RWPE2 (cell line): ENCODE measurements around the gene DCUN1D1.

Experiments
- ATAC-seq: fragments of 200-7000 bp; cut with Tn5 transposase; 3 replicates; pipeline ENCODE4 v1.9.1; 2021; ENCODE audit warnings: low read depth
- DNase-seq: peaks from one replicate; pipeline ENCODE4 v3.0.0-alpha.2; 2020; ENCODE audit warnings: low spot score
- H3K27ac ChIP-seq: fragments of 450-650 bp; 2 replicates; pipeline ENCODE4 v1.5.1; 2017; ENCODE audit warnings: mild to moderate bottlenecking; ENCODE audit not compliant: poor library complexity, severe bottlenecking
- H3K27me3 ChIP-seq: fragments of 250-450 bp; sonication (Bioruptor Pico); 2 replicates; pipeline ENCODE4 v1.5.1; 2021; ENCODE audit warnings: mild to moderate bottlenecking, moderate library complexity; ENCODE audit not compliant: insufficient read depth, poor library complexity, severe bottlenecking
- H3K36me3 ChIP-seq: fragments of 250-450 bp; sonication (Bioruptor Pico); 2 replicates; pipeline ENCODE4 v1.5.1; 2020; ENCODE audit warnings: low read depth, mild to moderate bottlenecking, moderate library complexity
- H3K4me1 ChIP-seq: fragments of 250-450 bp; sonication (Bioruptor Pico); 2 replicates; pipeline ENCODE4 v1.5.1; 2021; ENCODE audit warnings: mild to moderate bottlenecking, moderate library complexity; ENCODE audit not compliant: insufficient read depth, poor library complexity, severe bottlenecking
- H3K4me3 ChIP-seq: fragments of 250-450 bp; sonication (Bioruptor Pico); 2 replicates; pipeline ENCODE4 v1.5.1; 2021; ENCODE audit warnings: mild to moderate bottlenecking, moderate library complexity; ENCODE audit not compliant: severe bottlenecking
- H3K9me3 ChIP-seq: fragments of 250-450 bp; sonication (Bioruptor Pico); 2 replicates; pipeline ENCODE4 v1.5.1; 2021; ENCODE audit warnings: mild to moderate bottlenecking, moderate library complexity; ENCODE audit not compliant: severe bottlenecking
- CTCF ChIP-seq: fragments of 450-650 bp; IDR thresholded peaks from one replicate; pipeline ENCODE4 v1.5.1; 2017; ENCODE audit warnings: mild to moderate bottlenecking, moderate library complexity; ENCODE audit not compliant: poor library complexity, severe bottlenecking

DCUN1D1 gene

GRCh38 chr3:182940266-182940808 is 40.0 kb downstream of the DCUN1D1 start:
- no peak overlapping the region for H3K27ac ChIP-seq
- no peaks in the 10 kb centered on the region for H3K9me3 ChIP-seq
- no peaks in the 10 kb centered on the region for H3K4me1 ChIP-seq
- H3K4me3 ChIP-seq: no peak overlapping the region
- ATAC-seq: no peak
- H3K36me3 ChIP-seq: peaks cover 22% of the 10 kb centered on the region
- TF ChIP-seq CTCF: no peak
- no peak for DNase-seq
- no peaks in the 10 kb centered on the region for H3K27me3 ChIP-seq

- ATAC-seq (no peak), DNase-seq (no peak)
- Histone ChIP-seq H3K27ac (no peak overlapping the region), H3K4me1 (no peaks in the 10 kb centered on the region), H3K27me3 (no peaks in the 10 kb centered on the region), H3K9me3 (peaks cover 3% of the 10 kb centered on the region), H3K4me3 (no peak overlapping the region), H3K36me3 (peaks cover 17% of the 10 kb centered on the region)
- TF ChIP-seq CTCF: no peak
Observed at GRCh38 chr3:182937293-182938051, 42.9 kb downstream of the DCUN1D1 start.

GRCh38 chr3:182936918-182937285 is 43.4 kb downstream of the DCUN1D1 start:
- ATAC-seq: no peak
- Histone ChIP-seq H3K4me1 (no peaks in the 10 kb centered on the region), H3K27me3 (no peaks in the 10 kb centered on the region), H3K36me3 (peaks cover 14% of the 10 kb centered on the region), H3K9me3 (peaks cover 5% of the 10 kb centered on the region), H3K4me3 (no peak overlapping the region), H3K27ac (no peak overlapping the region)
- no peak for TF ChIP-seq CTCF
- no peak for DNase-seq

- no peak overlapping the region for H3K4me3 ChIP-seq
- H3K27me3 ChIP-seq: no peaks in the 10 kb centered on the region
- ATAC-seq (no peak), DNase-seq (no peak)
- no peak for TF ChIP-seq CTCF
- no peak overlapping the region for H3K27ac ChIP-seq
- H3K4me1 ChIP-seq: no peaks in the 10 kb centered on the region
- peaks cover 9% of the 10 kb centered on the region; the same call in 1 of the 2 replicates for H3K36me3 ChIP-seq
- H3K9me3 ChIP-seq: peaks cover 5% of the 10 kb centered on the region
Observed at GRCh38 chr3:182936239-182936917, 44.0 kb downstream of the DCUN1D1 start.
